Gastrocnemius medialis (tissue), 4 donors: ENCODE measurements around the gene ACOT11. TPM values are rescaled to one million over a fixed set of nuclear protein-coding genes. Genes with fewer than 3 reads are reported as not detected.

Source experiments
- ATAC-seq, 2 donors: fragments of 150-250 bp; one replicate each; pipeline ENCODE4 v1.9.1; 2016
- DNase-seq, 2 donors: peaks; one replicate each; pipeline ENCODE4 v3.0.0-alpha.2; 2019
- H3K27ac ChIP-seq, 4 donors: fragments of 200-600 bp; sonication (generic); 1 replicate in 1 of 4; 2 replicates in 3 of 4; pipeline ENCODE4 v1.5.1; 2016 to 2018; ENCODE audit warnings: mild to moderate bottlenecking in 2 of 4, moderate library complexity in 1 of 4
- H3K27me3 ChIP-seq, 3 donors: fragments of 200-600 bp; sonication (generic) in 2 of 3; 1 replicate in 1 of 3; 2 replicates in 2 of 3; pipeline versions ENCODE4 v1.5.1 to v1.6.0; 2016 to 2019; ENCODE audit warnings: mild to moderate bottlenecking in 1 of 3, moderate library complexity in 1 of 3
- H3K36me3 ChIP-seq, 2 donors: fragments of 200-600 bp; sonication (generic) in 1 of 2; one replicate each; pipeline ENCODE4 v1.5.1; 2017 to 2018
- H3K4me1 ChIP-seq, 2 donors: fragments of 200-600 bp; sonication (generic) in 1 of 2; one replicate each; pipeline ENCODE4 v1.5.1; 2016 to 2017; ENCODE audit warnings: mild to moderate bottlenecking in 2 of 2
- H3K4me3 ChIP-seq, 4 donors: fragments of 200-600 bp; sonication (generic) in 3 of 4; 1 replicate in 1 of 4; 2 replicates in 3 of 4; pipeline ENCODE4 v1.5.1; 2016 to 2019; ENCODE audit warnings: mild to moderate bottlenecking in 2 of 4
- H3K9me3 ChIP-seq, 3 donors: fragments of 200-600 bp; sonication (generic) in 2 of 3; 1 replicate in 1 of 3; 2 replicates in 2 of 3; pipeline ENCODE4 v1.5.1; 2016 to 2019
- CTCF ChIP-seq, 5 experiments: fragments of 450-650 bp in 3 of 5; fragments of 200-600 bp in 2 of 5; sonication (generic) in 2 of 5; IDR thresholded peaks in 4 of 5; conservative IDR thresholded peaks in 1 of 5; 1 replicate in 4 of 5; 2 replicates in 1 of 5; pipeline ENCODE4 v1.5.1; 2016 to 2019; ENCODE audit warnings: antibody characterized with exemption in 5 of 5, mild to moderate bottlenecking in 3 of 5, moderate library complexity in 3 of 5
- POLR2A ChIP-seq, 2 donors: fragments of 450-650 bp; IDR thresholded peaks; one replicate each; pipeline ENCODE4 v1.6.1; 2017; ENCODE audit warnings: antibody characterized with exemption in 2 of 2, mild to moderate bottlenecking in 2 of 2, moderate library complexity in 2 of 2
- in situ Hi-C, 4 donors: fragments of 200-750 bp; cut with MboI; loops; one replicate each; pipeline versions ENCODE4 v1.15.0 to v1.8.0; 2017; ENCODE audit warnings: low sequenced_read_pairs in 4 of 4
- intact Hi-C: fragments of 100-400 bp; cut with DNase I; formaldehyde crosslinking; loops from one replicate; pipeline ENCODE4 v1.15.1; 2023; ENCODE audit warnings: low total_unique reads
- total RNA-seq, 4 donors: library from RNA; depleted of rRNA; stranded (reverse); fragments of >200 nt; gene quantifications; one replicate each; pipeline versions ENCODE4 v1.1.0 to v1.2.3, GENCODE V29; 2016

The ACOT11 gene
- total RNA-seq, 4 donors from 2014 or later = 0.90 to 3.2 (median 1.2) TPM

- TF ChIP-seq CTCF (IDR thresholded peaks at IDR 0.05 in 4 of 5, conservative IDR thresholded peaks at IDR 0.05 in 1 of 5) (no peak), POLR2A (IDR thresholded peaks at IDR 0.05) (no peak)
- Histone ChIP-seq H3K27ac (peak overlapping the region; percentile 66 to 82 (median 80)), H3K4me1 (peaks cover 30% of the 10 kb centered on the region in 2 donors), H3K36me3 (no peaks in the 10 kb centered on the region), H3K27me3 (no peaks in the 10 kb centered on the region), H3K9me3 (no peaks in the 10 kb centered on the region), H3K4me3 (no peak overlapping the region)
- ATAC-seq (peak; percentile 34 to 53), DNase-seq (no peak)
- intact Hi-C loops (loop anchor here (10.0 kb wide), 1 partner anchor 1854 kb away; no protein-coding TSS in a partner anchor), in situ Hi-C loops (no loop called here)
Measured at GRCh38 chr1:54559111-54559548, 11.1 kb downstream of the ACOT11 start.

GRCh38 chr1:54559771-54560231, 11.8 kb downstream of the ACOT11 start:
- Histone ChIP-seq H3K36me3 (no peaks in the 10 kb centered on the region), H3K4me3 (no peak overlapping the region), H3K4me1 (peaks cover 30 to 34% of the 10 kb centered on the region in 2 donors), H3K27me3 (no peaks in the 10 kb centered on the region), H3K9me3 (no peaks in the 10 kb centered on the region), H3K27ac (peak overlapping the region; percentile 66 to 82 (median 80))
- intact Hi-C loops = loop anchor here (10.0 kb wide), 1 partner anchor 1855 kb away; no protein-coding TSS in a partner anchor
- no peak for TF ChIP-seq POLR2A (IDR thresholded peaks at IDR 0.05)
- TF ChIP-seq CTCF (IDR thresholded peaks at IDR 0.05 in 4 of 5, conservative IDR thresholded peaks at IDR 0.05 in 1 of 5) = no peak
- peak; percentile 92 to 95 for ATAC-seq
- DNase-seq = peak; percentile 85 to 95
- in situ Hi-C loops = no loop called here

GRCh38 chr1:54564312-54565112, 16.5 kb downstream of the ACOT11 start:
- H3K4me3 ChIP-seq = no peak overlapping the region
- no peaks in the 10 kb centered on the region for H3K27me3 ChIP-seq
- in situ Hi-C loops = no loop called here
- H3K36me3 ChIP-seq = no peaks in the 10 kb centered on the region
- ATAC-seq (no peak), DNase-seq (peak in 1 of 2 donors; percentile 56)
- intact Hi-C loops = no loop called here
- H3K27ac ChIP-seq = peak overlapping the region in 3 of 4 donors; percentile 8 to 42 (median 39)
- H3K9me3 ChIP-seq = no peaks in the 10 kb centered on the region
- TF ChIP-seq CTCF (IDR thresholded peaks at IDR 0.05 in 4 of 5, conservative IDR thresholded peaks at IDR 0.05 in 1 of 5) (no peak), POLR2A (IDR thresholded peaks at IDR 0.05) (no peak)
- H3K4me1 ChIP-seq = peaks cover 21% of the 10 kb centered on the region in 2 donors

GRCh38 chr1:54565113-54565501, 17.1 kb downstream of the ACOT11 start:
- Histone ChIP-seq H3K36me3 (no peaks in the 10 kb centered on the region), H3K4me3 (no peak overlapping the region), H3K4me1 (peaks cover 16 to 17% of the 10 kb centered on the region in 2 donors), H3K9me3 (no peaks in the 10 kb centered on the region), H3K27ac (peak overlapping the region in 2 of 4 donors; percentile 10 to 39), H3K27me3 (no peaks in the 10 kb centered on the region)
- TF ChIP-seq CTCF (IDR thresholded peaks at IDR 0.05 in 4 of 5, conservative IDR thresholded peaks at IDR 0.05 in 1 of 5) (no peak), POLR2A (IDR thresholded peaks at IDR 0.05) (no peak)
- ATAC-seq = no peak
- intact Hi-C loops = no loop called here
- DNase-seq = no peak
- in situ Hi-C loops = no loop called here
